Spleen (tissue), 11 donors: ENCODE data around the gene C4orf33. TPM values are rescaled to one million over a fixed set of nuclear protein-coding genes. Genes with fewer than 3 reads are reported as not detected.
"Not testable (repeated sequence)": the region's sequence is repeated elsewhere in the genome, so short reads cannot be mapped to it uniquely, and the experiment has no call there.

ENCODE experiments used
- DNase-seq: peaks from one replicate; pipeline ENCODE4 v3.0.0-alpha.2; 2020
- H3K27ac ChIP-seq, 8 donors: fragments of 200-600 bp; sonication (generic) in 7 of 8; 1 replicate in 4 of 8; 2 replicates in 4 of 8; pipeline versions ENCODE4 v1.5.0 to v1.8.0; 2016 to 2021; ENCODE audit warnings: inconsistent platforms in 4 of 8, mild to moderate bottlenecking in 4 of 8, moderate library complexity in 1 of 8
- H3K27me3 ChIP-seq, 7 donors: fragments of 200-600 bp; sonication (generic) in 6 of 7; replicated peaks in 1 of 7; 1 replicate in 4 of 7; 2 replicates in 3 of 7; pipeline versions ENCODE4 v1.5.0 to v1.8.0; 2016 to 2021; ENCODE audit warnings: inconsistent platforms in 3 of 7, mild to moderate bottlenecking in 1 of 7
- H3K36me3 ChIP-seq, 6 donors: fragments of 200-600 bp; sonication (generic) in 5 of 6; 1 replicate in 4 of 6; 2 replicates in 2 of 6; pipeline versions ENCODE4 v1.5.0 to v1.8.0; 2016 to 2021; ENCODE audit warnings: inconsistent platforms in 2 of 6
- H3K4me1 ChIP-seq, 6 donors: fragments of 200-600 bp; sonication (generic) in 5 of 6; 1 replicate in 3 of 6; 2 replicates in 3 of 6; pipeline versions ENCODE4 v1.5.0 to v1.8.0; 2016 to 2021; ENCODE audit warnings: inconsistent platforms in 3 of 6
- H3K4me3 ChIP-seq, 8 donors: fragments of 200-600 bp; sonication (generic) in 7 of 8; 1 replicate in 4 of 8; 2 replicates in 4 of 8; pipeline versions ENCODE4 v1.5.0 to v1.8.0; 2016 to 2021; ENCODE audit warnings: inconsistent platforms in 4 of 8, mild to moderate bottlenecking in 4 of 8, moderate library complexity in 2 of 8
- H3K9me3 ChIP-seq, 8 donors: fragments of 200-600 bp; sonication (generic) in 7 of 8; 1 replicate in 4 of 8; 2 replicates in 4 of 8; pipeline versions ENCODE4 v1.5.0 to v1.8.0; 2016 to 2021; ENCODE audit warnings: inconsistent platforms in 4 of 8
- CTCF ChIP-seq, 11 experiments: fragments of 200-600 bp in 7 of 11; fragments of 450-650 bp in 4 of 11; sonication (generic) in 4 of 11; IDR thresholded peaks in 8 of 11; conservative IDR thresholded peaks in 3 of 11; 1 replicate in 7 of 11; 2 replicates in 4 of 11; pipeline versions ENCODE4 v1.4.0 to v1.8.0; 2016 to 2021; ENCODE audit warnings: antibody characterized with exemption in 11 of 11, inconsistent platforms in 4 of 11, mild to moderate bottlenecking in 1 of 11
- POLR2A ChIP-seq, 3 donors: fragments of 450-650 bp; IDR thresholded peaks; one replicate each; pipeline ENCODE4 v1.5.1; 2017; ENCODE audit warnings: antibody characterized with exemption in 3 of 3, mild to moderate bottlenecking in 1 of 3
- POLR2AphosphoS5 ChIP-seq, 3 donors: sonication (generic); formaldehyde crosslinking; IDR thresholded peaks; one replicate each; pipeline ENCODE4 v1.5.1; 2017; ENCODE audit warnings: antibody characterized with exemption in 3 of 3
- WGBS, 5 donors: extraction: QIAGEN DNeasy Blood & Tissue Kit in 3 of 5; methylation state at CpG; one replicate each; pipeline versions ENCODE4 v1.1.5 to v1.1.7; 2013 to 2018; 5-methylcytosine and 5-hydroxymethylcytosine counted together
- intact Hi-C: fragments of 100-400 bp; cut with DNase I; formaldehyde crosslinking; loops from one replicate; pipeline ENCODE4 v1.15.0; 2023; ENCODE audit warnings: low total_unique reads
- polyA plus RNA-seq, 3 donors: library from polyadenylated mRNA; stranded (reverse); fragments of 200-250 nt; gene quantifications; one replicate each; pipeline ENCODE4 v1.2.1, GENCODE V29; 2013
- total RNA-seq, 7 donors: library from RNA; depleted of rRNA in 3 of 7; stranded (reverse); fragments of >200 nt in 3 of 7; fragmentation: NEBNext Ultra II Directional in 4 of 7; extraction: Animal tissue kit (Norgen Biotek cat#: 25700) in 4 of 7; gene quantifications; one replicate each; pipeline versions ENCODE4 v1.1.0 to v1.2.1, GENCODE V29; 2016 to 2021
- donor health status: healthy with polysubstance abuse.
- donor health status: DM: no; HTN: no; CAD: no; lungs with moderate emphysema.
- donor health status: DM: no; HTN: no; CAD: no.
- donor health status: Bipolar disorder and iron deficiency.
- donor health status: healthy.
- donor health status: DM: no; HTN: no; CAD: no.
- donor health status: DM: yes; HTN: yes; CAD: no.

C4orf33 gene
- total and polyA plus RNA-seq, 10 donors = 7.7 to 31.8 (median 11.5) TPM

GRCh38 chr4:129064717-129065116 is 31.2 kb upstream of the C4orf33 start:
- no peak for TF ChIP-seq POLR2A (IDR thresholded peaks at IDR 0.05)
- TF ChIP-seq CTCF (IDR thresholded peaks at IDR 0.05 in 8 of 11, conservative IDR thresholded peaks at IDR 0.05 in 3 of 11) = no peak
- TF ChIP-seq POLR2AphosphoS5 (IDR thresholded peaks at IDR 0.05) = no peak
- H3K9me3 ChIP-seq = peaks cover 10 to 98% (median 90%) of the 10 kb centered on the region in 8 donors
- H3K27ac ChIP-seq = no peak overlapping the region
- no peak overlapping the region for H3K4me3 ChIP-seq
- no peaks in the 10 kb centered on the region for H3K27me3 ChIP-seq
- intact Hi-C loops = no loop called here
- DNase-seq = no peak
- no peaks in the 10 kb centered on the region for H3K4me1 ChIP-seq
- H3K36me3 ChIP-seq = peaks cover 0 to 51% (median 12%) of the 10 kb centered on the region in 6 donors

GRCh38 chr4:129069537-129069936 is 26.4 kb upstream of the C4orf33 start:
- H3K27me3 ChIP-seq, H3K4me1 ChIP-seq, intact Hi-C loops, H3K4me3 ChIP-seq, DNase-seq, H3K27ac ChIP-seq: not testable (repeated sequence)
- Histone ChIP-seq H3K36me3 (peaks cover 0 to 24% (median 6%) of the 10 kb centered on the region in 6 donors), H3K9me3 (peaks cover 0 to 80% (median 51%) of the 10 kb centered on the region in 8 donors)
- WGBS, 5 donors = 88 to 95% (median 89%) methylated on average over 2 of the region's 2 CpGs

GRCh38 chr4:129077326-129077725 is 18.6 kb upstream of the C4orf33 start:
- Histone ChIP-seq H3K36me3 (peaks cover 5 to 86% (median 30%) of the 10 kb centered on the region in 6 donors), H3K4me3 (no peak overlapping the region), H3K4me1 (no peaks in the 10 kb centered on the region), H3K27ac (no peak overlapping the region), H3K9me3 (peaks cover 0 to 30% (median 16%) of the 10 kb centered on the region in 8 donors), H3K27me3 (no peaks in the 10 kb centered on the region)
- intact Hi-C loops = no loop called here
- no peak for DNase-seq
- TF ChIP-seq POLR2AphosphoS5 (IDR thresholded peaks at IDR 0.05) = no peak
- TF ChIP-seq POLR2A (IDR thresholded peaks at IDR 0.05) = no peak
- TF ChIP-seq CTCF (IDR thresholded peaks at IDR 0.05 in 8 of 11, conservative IDR thresholded peaks at IDR 0.05 in 3 of 11) = no peak

- DNase-seq = no peak
- Histone ChIP-seq H3K27ac (no peak overlapping the region), H3K36me3 (peaks cover 5 to 75% (median 27%) of the 10 kb centered on the region in 6 donors), H3K27me3 (no peaks in the 10 kb centered on the region), H3K9me3 (peaks cover 0 to 27% (median 13%) of the 10 kb centered on the region in 8 donors), H3K4me1 (no peaks in the 10 kb centered on the region), H3K4me3 (no peak overlapping the region)
- TF ChIP-seq POLR2AphosphoS5 (IDR thresholded peaks at IDR 0.05) (no peak), POLR2A (IDR thresholded peaks at IDR 0.05) (no peak), CTCF (IDR thresholded peaks at IDR 0.05 in 8 of 11, conservative IDR thresholded peaks at IDR 0.05 in 3 of 11) (no peak)
- intact Hi-C loops = no loop called here
Measured at GRCh38 chr4:129080129-129080528, 15.8 kb upstream of the C4orf33 start.

- 92 to 97% (median 95%) methylated on average over 5 of the region's 5 CpGs for WGBS, 5 donors
- TF ChIP-seq CTCF (IDR thresholded peaks at IDR 0.05 in 8 of 11, conservative IDR thresholded peaks at IDR 0.05 in 3 of 11) = no peak
- no peak for TF ChIP-seq POLR2AphosphoS5 (IDR thresholded peaks at IDR 0.05)
- TF ChIP-seq POLR2A (IDR thresholded peaks at IDR 0.05) = no peak
- intact Hi-C loops = no loop called here
Measured at GRCh38 chr4:129082302-129082701, 13.7 kb upstream of the C4orf33 start.

More at GRCh38 chr4:129082302-129082701, 13.7 kb upstream of the C4orf33 start:
- Histone ChIP-seq H3K27me3 (no peaks in the 10 kb centered on the region), H3K27ac (no peak overlapping the region), H3K36me3 (peaks cover 5 to 64% (median 27%) of the 10 kb centered on the region in 6 donors), H3K4me1 (peaks cover 0 to 8% (median 2%) of the 10 kb centered on the region in 6 donors), H3K9me3 (peaks cover 0 to 34% (median 19%) of the 10 kb centered on the region in 8 donors), H3K4me3 (no peak overlapping the region)
- no peak for DNase-seq
